Measurements from ENCODE around the gene ANKRD66.
"Not testable (repeated sequence)": the region's sequence is repeated elsewhere in the genome, so short reads cannot be mapped to it uniquely, and the experiment has no call there.

The ANKRD66 gene

DNA sequence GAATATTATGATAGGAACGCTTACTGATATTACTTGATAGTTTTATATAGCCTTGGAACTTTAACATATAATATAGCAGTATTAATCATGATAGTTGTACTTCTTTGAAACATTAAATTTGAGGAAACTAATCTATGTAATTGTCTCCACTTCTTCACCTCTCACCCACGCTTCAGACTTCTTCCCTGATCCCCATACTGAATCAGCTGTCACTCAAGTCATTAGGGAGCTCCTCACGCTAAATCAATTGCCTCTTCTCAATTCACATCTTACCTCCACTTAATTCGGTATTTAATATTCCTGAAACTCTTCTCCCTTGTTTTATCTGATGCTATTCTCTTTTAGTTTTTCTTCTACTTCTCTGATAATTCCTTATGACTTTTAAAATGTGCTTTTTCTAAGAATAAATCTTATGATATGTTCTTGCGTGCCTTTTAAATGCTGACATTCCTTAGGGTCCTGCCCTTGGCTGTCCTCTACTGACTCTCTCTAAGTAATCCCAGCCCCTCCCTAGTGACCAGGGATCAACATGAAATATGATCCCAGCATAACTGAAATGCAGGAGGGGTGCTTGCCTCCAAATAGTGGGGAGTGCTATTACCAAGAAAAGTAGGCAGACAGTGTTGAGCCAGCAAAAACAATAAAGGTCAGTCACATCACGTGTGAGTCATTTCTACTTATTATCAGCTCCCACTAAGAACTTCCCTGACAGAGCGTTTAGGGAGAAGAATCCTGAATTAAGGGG is 9.9 kb downstream of the ANKRD66 start:
- no peak for DNase-seq

DNA sequence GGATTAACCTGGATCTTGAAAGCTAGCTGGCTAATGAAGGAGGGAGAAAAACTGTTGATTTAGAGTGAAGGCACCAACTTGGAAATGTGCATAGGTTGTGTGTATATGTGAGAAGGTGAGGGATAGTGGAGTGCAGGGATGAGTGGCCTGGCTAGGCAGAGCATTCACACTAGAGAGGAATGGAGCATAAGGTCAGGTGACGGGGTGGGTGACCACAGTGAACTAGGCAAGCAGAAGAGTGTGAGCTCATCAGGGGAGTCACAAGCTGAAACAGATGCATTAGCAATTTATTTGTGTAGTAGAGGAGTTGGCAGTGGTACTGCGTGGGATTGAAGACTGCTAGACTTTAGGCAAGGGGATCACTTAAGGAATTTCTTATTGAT is 10.5 kb downstream of the ANKRD66 start:
- no peak for DNase-seq

DNA sequence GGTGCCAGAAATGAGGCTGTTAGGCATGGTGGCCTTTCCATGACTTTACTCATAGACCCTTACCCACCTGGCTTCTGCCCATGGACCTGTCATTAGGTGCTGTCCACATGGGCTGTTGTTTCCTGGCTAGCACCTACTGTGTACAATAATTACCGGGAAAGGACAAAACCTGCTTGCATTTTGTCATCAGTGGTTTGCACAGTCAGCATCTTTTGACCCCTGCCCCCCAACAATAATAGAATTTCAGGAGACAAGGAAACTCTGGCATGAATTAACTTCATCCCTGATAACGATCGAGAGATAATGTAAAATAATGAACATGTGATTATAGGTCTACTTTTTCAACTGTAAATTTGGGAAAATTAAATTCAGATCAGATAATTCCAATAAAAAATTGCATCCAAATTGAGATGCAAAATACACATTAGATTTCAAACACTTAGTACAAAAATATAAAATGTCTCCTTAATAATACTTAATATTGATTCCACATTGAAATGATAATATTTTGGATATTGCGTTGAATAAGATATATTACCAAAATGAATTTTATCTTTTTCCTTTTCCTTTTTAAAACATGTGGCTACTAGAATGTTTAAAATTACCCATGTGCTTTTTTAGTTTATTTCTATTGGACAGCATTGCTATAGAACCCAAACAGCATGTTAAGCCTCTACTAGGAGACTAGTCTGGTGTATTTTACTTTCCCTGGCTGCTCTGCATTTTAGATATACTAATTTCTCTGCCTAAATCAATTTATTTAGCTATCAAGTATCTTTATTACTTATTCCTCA is 12.4 kb downstream of the ANKRD66 start:
- DNase-seq: no peak

DNA sequence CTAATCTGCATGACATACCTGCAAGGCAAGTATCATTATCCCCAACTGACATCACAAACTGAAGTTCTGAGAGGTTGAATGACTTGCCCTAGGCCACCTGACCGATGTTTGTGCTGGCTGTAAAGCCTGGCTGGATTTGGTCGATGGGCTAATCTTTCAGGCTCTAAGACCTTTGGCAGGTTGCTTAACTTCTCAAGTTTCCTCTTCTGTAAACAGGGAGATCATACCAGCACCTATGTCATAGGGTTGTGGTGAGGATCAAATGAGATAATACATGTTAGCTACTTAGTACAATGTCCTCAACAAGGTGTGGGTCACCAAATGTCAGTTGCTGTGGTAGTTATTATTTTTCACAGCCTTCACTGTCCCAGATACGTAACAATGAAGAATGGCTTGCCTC is 14.2 kb downstream of the ANKRD66 start:
- no peak for DNase-seq

GRCh38 chr6:46763466-46763865 is 16.7 kb downstream of the ANKRD66 start:
- DNase-seq: no peak

DNA sequence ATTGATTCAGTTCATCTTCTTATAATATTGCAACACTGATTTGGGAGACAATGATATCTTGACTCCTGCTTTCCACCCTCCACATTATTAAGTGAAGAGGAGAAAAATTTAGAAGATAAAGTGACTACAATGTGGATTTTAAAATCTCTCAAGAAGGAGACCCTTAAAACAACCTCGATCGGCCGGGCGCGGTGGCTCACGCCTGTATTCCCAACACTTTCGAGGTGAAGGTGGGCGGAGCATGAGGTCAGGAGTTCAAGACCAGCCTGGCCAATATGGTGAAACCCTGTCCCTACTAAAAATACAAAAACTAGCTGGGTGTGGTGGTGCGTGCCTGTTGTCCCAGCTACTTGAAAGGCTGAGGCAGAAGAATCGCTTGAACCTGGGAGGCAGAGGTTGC is 17.5 kb downstream of the ANKRD66 start:
- DNase-seq: not testable (repeated sequence)

DNA sequence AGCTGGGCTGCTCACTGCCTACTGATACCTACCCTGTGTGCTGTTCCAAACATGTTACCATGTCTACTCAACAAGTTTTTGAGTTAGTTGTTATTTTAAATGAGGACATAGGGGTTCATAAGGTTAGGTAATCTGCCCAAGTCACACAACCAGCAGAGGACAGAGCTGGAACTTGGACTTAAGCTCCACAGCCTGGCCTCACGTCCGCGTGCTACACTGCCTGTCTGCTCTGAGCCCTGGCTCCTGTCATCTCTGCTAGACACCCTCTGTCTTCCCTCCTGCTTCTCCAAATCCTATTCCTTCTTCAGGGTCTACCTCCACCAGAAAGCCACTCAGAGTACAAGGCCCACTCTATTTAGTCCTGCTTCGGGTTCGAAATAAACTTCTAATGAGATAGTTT is 18.2 kb downstream of the ANKRD66 start:
- DNase-seq: no peak

- DNase-seq: no peak
These were observed 25.3 kb downstream of the ANKRD66 start for GRCh38 chr6:46772016-46772415.

GRCh38 chr6:46772762-46773161 is 26.0 kb downstream of the ANKRD66 start:
- DNase-seq: peak; percentile 19

DNA sequence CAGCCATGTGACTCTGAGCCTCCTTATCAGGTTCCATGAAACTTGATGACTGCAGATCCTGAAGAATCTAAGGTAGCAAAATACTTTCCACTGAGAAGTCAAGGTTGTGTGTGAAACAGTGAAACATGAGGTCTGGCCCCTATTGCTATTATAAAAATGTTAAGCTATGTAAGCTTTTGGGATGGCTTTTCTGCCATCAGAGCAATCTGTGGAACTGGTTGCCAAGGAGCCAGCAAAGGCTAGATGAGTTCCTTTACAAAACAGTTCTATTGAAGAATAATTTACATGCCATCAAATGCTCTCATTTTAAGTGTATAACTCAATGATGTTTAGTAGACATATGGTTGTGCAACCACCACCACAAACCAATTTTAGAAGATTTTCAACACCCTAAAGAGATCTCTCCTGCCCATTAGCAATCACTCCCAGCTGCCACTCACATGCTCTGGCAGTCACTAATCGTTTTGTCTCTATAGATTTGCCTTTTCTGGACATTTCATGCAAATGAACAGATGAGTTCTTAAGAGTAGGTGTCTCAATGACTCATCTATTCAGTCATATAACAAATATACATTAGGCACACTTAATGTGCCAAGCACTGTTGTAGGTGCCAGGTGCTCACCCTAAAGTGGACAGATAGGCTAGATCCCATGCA is 26.6 kb downstream of the ANKRD66 start:
- DNase-seq: no peak

DNA sequence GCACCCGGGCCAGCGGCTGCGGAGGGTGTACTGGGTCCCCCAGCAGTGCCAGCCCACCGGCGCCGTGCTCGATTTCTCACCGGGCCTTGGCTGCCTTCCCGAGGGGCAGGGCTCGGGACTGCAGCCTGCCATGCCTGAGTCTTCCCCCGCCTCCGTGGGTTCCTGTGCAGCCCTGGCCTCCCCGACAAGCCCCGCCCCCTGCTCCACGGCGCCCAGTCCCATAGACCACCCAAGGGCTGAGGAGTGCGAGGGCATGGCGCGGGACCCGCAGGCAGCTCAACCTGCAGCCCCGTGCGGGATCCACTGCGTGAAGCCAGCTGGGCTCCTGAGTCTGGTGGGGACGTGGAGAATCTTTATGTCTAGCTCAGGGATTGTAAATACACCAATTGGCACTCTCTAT is 28.0 kb downstream of the ANKRD66 start:
- not testable (repeated sequence) for DNase-seq

DNA sequence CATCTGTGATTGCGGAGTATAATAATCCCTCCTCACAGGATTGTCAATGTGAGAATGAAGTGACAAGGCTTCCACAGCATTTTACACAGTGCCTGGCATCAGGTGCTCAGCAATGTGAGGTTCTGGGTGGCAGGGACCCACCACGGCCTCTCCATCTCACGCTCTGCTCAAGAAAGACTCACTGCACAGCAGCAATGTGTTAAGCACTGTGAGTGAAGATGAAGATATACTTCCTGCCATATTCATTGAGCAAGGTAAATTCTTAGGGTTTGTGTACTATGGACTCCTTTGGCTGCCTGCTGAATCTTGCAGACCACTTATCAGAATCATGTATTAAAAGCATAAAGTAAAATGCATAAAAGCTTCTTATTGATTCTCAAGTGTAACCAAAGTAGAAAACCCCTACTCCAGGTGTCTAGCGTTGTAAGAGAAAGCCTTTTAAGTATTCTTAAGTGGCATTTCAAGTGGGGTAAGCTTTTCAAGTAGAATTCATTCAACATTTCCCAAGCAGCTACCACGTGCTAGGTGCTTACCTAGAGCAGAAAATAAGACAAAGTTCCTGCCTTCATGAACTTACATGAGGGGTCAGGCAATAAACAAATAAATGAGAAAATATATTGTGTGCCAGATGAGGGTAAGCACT is 29.5 kb downstream of the ANKRD66 start:
- no peak for DNase-seq

DNA sequence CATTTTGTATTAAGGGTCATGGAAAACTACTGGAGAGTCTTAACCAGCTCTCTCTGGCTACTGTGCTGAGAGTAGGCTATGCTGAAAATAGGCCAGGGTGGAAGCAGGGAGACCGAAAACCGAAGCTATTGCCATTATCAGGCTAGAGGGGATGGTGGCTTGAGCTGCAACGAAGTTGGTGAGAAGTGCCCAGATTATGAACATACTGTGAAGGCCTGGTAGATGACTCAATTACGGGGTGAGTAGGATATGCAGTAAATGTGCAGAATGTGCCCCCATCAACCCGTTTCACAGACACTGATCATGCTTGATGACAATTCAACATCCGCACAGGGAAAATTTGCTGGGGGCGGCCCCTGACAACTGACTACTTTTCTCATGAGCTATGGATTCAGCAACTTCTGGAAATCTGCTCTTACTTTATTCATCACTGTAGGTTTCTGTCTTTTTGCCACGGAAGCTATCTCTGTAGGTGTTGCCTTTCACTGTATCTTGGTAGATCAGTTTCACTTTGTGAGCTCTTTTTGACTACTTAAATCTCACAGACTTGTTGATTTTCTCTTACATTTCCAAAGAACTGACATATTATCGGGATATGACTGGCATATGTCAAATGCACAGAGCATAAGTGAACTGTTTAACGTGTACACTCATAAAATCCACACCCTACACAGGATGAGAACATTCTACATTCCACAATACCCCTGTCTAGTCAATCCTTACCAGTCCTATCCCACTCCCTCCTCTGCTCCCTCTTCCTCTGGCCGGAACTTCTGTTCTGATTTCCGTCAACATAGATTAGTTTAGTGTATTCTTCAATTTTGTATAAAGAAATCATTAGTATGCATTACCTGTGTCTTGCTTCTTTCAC is 31.0 kb downstream of the ANKRD66 start:
- DNase-seq: no peak

GRCh38 chr6:46781478-46782378 is 35.0 kb downstream of the ANKRD66 start:
- DNase-seq: peak; percentile 63

DNA sequence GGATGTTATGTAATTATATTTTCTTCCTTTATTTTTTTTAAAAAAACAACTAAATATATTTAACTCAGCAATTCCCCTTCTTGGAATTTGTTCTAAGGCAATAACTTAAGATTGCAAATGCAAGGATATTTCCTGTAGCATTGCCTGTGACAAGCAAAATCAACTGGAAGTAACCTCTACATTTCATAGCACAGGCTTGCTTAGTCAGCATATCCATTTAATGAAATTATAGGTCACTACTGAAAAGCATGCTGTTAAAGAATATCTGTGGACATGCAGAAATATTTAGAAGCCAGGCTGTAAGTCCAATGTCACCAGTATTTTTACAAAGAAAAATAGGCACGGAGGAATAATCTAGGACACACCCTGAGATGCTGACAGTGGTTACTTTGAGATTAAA is 37.8 kb downstream of the ANKRD66 start:
- DNase-seq: no peak

GRCh38 chr6:46787871-46788540 is 41.3 kb downstream of the ANKRD66 start:
- no peak for DNase-seq

DNA sequence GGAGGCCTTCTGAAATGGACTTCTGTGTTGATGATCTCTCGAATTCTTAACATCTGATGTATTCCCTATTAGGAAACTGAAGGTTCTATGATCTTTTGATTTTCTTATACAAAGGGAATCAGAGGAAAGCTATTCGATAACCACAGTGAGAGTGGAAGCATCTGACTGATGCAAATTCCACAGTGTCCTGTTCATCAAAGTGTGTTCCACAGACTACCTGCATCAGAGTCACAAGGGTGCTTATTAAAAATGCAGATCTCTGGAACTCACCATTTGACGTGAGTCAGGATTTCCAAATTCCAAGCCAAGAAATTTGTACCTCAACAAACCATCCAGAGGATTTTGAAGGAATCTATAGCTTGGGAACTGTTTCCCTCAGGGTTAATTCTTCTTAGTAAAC is 42.1 kb downstream of the ANKRD66 start:
- no peak for DNase-seq

- no peak for DNase-seq
These were observed 43.0 kb downstream of the ANKRD66 start for GRCh38 chr6:46789434-46790354.

- DNase-seq: no peak
These were observed 43.7 kb downstream of the ANKRD66 start for GRCh38 chr6:46790355-46790874.
